K562 (cell line): Measurements from ENCODE around the gene REX1BD. TPM values are rescaled to one million over a fixed set of nuclear protein-coding genes. Genes with fewer than 3 reads are reported as not detected.

ENCODE experiments used
- ATAC-seq: fragments of 200-7000 bp; cut with Tn5 transposase; 3 replicates; pipeline ENCODE4 v1.9.1; 2020; ENCODE audit warnings: moderate library complexity
- BruUV-seq: library from RNA; stranded (reverse); fragments of 400-500 nt; replicated peaks from 2 replicates; lab custom pipeline; 2021; lab: Mats Ljungman, UMichigan
- CTCF ChIA-PET: fragments of 300-600 bp; formaldehyde crosslinking; extraction: SDS; loops from one replicate; lab custom pipeline; 2021; ENCODE audit warnings: low intra/inter-chr PET ratio; lab: Yijun Ruan, JAX
- POLR2A ChIA-PET: fragments of 300-600, 350-650 bp; sonication (Branson Sonifier 250); formaldehyde crosslinking; extraction: SDS; loops from one replicate; lab custom pipeline; 2021; ENCODE audit warnings: antibody characterized with exemption, inconsistent platforms; lab: Yijun Ruan, JAX
- DNase-seq, 4 experiments: peaks; one replicate each; pipeline versions ENCODE4 v3.0.0 to v3.0.0-alpha.2; 2011 to 2018; ENCODE audit warnings: low spot score in 3 of 4, mixed read lengths in 3 of 4; ENCODE audit errors: extremely low read depth in 1 of 4
- FAIRE-seq: peaks from 2 replicates; lab custom pipeline; 2011; peaks lifted over from hg19 to GRCh38; lab: Jason Lieb, UNC
- H2AFZ ChIP-seq: 2 replicates; pipeline ENCODE4 v1.6.0; 2011; ENCODE audit warnings: low read depth, low read length, control low read depth, inconsistent platforms
- H3K27ac ChIP-seq: fragments of 200-600 bp; 3 replicates; pipeline ENCODE4 v1.8.0; 2011; ENCODE audit warnings: low read depth, mild to moderate bottlenecking, control low read depth, inconsistent platforms, low read length, moderate library complexity, mixed read lengths; ENCODE audit errors: extremely low read depth
- H3K27me3 ChIP-seq, 2 experiments: fragments of 300-600 bp in 1 of 2; 2 replicates in 1 of 2; 3 replicates in 1 of 2; pipeline versions ENCODE4 v1.6.0 to v1.8.0; 2011; ENCODE audit warnings: inconsistent platforms in 2 of 2, low read length in 2 of 2, mild to moderate bottlenecking in 1 of 2, mixed read lengths in 1 of 2, moderate library complexity in 1 of 2; ENCODE audit not compliant: control insufficient read depth in 2 of 2, insufficient read depth in 2 of 2
- H3K36me3 ChIP-seq: fragments of 300-600 bp; 3 replicates; pipeline ENCODE4 v1.8.0; 2011; ENCODE audit warnings: mild to moderate bottlenecking, low read length, inconsistent platforms; ENCODE audit not compliant: control insufficient read depth, insufficient read depth
- H3K4me1 ChIP-seq, 2 experiments: fragments of 200-600 bp in 1 of 2; replicated peaks in 1 of 2; 2 replicates in 1 of 2; 3 replicates in 1 of 2; pipeline versions ENCODE4 v1.5.1 to v1.8.0; 2011; ENCODE audit warnings: inconsistent platforms in 2 of 2, low read length in 2 of 2, mild to moderate bottlenecking in 1 of 2, mixed read lengths in 1 of 2, moderate library complexity in 1 of 2; ENCODE audit not compliant: control insufficient read depth in 2 of 2, insufficient read depth in 2 of 2
- H3K4me2 ChIP-seq: 2 replicates; pipeline ENCODE4 v1.6.1; 2011; ENCODE audit warnings: low read length, control low read depth, inconsistent platforms, mixed read lengths; ENCODE audit not compliant: insufficient read depth
- H3K4me3 ChIP-seq: fragments of 200-600 bp; sonication (generic), shearing (Covaris generic); 2 replicates; pipeline ENCODE4 v1.5.1; 2016; ENCODE audit warnings: control low read depth, inconsistent platforms
- H3K79me2 ChIP-seq: fragments of 200-600 bp; 3 replicates; pipeline ENCODE4 v1.8.0; 2011; ENCODE audit warnings: low read length, inconsistent platforms; ENCODE audit not compliant: control insufficient read depth, insufficient read depth
- H3K9ac ChIP-seq, 2 experiments: 2 replicates each; pipeline versions ENCODE4 v1.6.0 to v1.6.1; 2011; ENCODE audit warnings: low read depth in 2 of 2, low read length in 2 of 2, control low read depth in 1 of 2, inconsistent platforms in 1 of 2, mild to moderate bottlenecking in 1 of 2, mixed read lengths in 1 of 2; ENCODE audit not compliant: insufficient read depth in 1 of 2
- H3K9me1 ChIP-seq: one replicate; pipeline ENCODE4 v1.6.0; 2011; ENCODE audit warnings: inconsistent platforms, mild to moderate bottlenecking, low read length, moderate library complexity; ENCODE audit not compliant: control insufficient read depth, insufficient read depth
- H3K9me3 ChIP-seq: replicated peaks from 2 replicates; pipeline ENCODE4 v1.5.1; 2011; ENCODE audit warnings: low read depth, low read length, inconsistent platforms; ENCODE audit not compliant: control insufficient read depth, insufficient read depth
- H4K20me1 ChIP-seq: replicated peaks from 2 replicates; pipeline ENCODE4 v1.6.1; 2011; ENCODE audit warnings: low read length, inconsistent platforms, mixed read lengths; ENCODE audit not compliant: control insufficient read depth, insufficient read depth
- ARHGAP35 ChIP-seq: fragments of 450-650 bp; IDR thresholded peaks from 2 replicates; pipeline ENCODE4 v1.6.1; 2018; ENCODE audit not compliant: partially characterized antibody
- CBFA2T3 ChIP-seq: fragments of 450-650 bp; IDR thresholded peaks from 2 replicates; pipeline ENCODE4 v1.6.1; 2017
- PKNOX1 ChIP-seq: fragments of 450-650 bp; IDR thresholded peaks from 2 replicates; pipeline ENCODE4 v1.6.1; 2016
- POLR2A ChIP-seq: fragments of 450-650 bp; conservative IDR thresholded peaks from 2 replicates; pipeline ENCODE4 v1.6.1; 2016
- REST ChIP-seq, 2 experiments: fragments of 450-650 bp; formaldehyde crosslinking in 1 of 2; IDR thresholded peaks; 2 replicates each; pipeline versions ENCODE4 v1.4.0 to v1.6.1; 2014 to 2020; ENCODE audit warnings: mild to moderate bottlenecking in 2 of 2, borderline replicate concordance in 1 of 2, low read depth in 1 of 2
- SMARCE1 ChIP-seq: fragments of 450-650 bp; IDR thresholded peaks from 2 replicates; pipeline ENCODE4 v1.7.1; 2016; ENCODE audit warnings: mild to moderate bottlenecking
- ZBTB7A ChIP-seq: IDR thresholded peaks from 2 replicates; pipeline ENCODE4 v1.6.1; 2011; ENCODE audit warnings: low read depth, mild to moderate bottlenecking, low read length, moderate library complexity, borderline replicate concordance; ENCODE audit not compliant: control insufficient read depth
- ZC3H8 ChIP-seq: fragments of 450-650 bp; IDR thresholded peaks from 2 replicates; pipeline ENCODE4 v1.6.1; 2017
- WGBS: fragments of 100-300 bp; shearing (Covaris generic); methylation state at CpG from one replicate; pipeline ENCODE4 v1.1.6; 2016; ENCODE audit warnings: low coverage, mixed read lengths; ENCODE audit not compliant: insufficient coverage; ENCODE audit errors: missing lambda C conversion rate; 5-methylcytosine and 5-hydroxymethylcytosine counted together
- in situ Hi-C: fragments of 300-500 bp; cut with MboI; formaldehyde crosslinking; loops from 4 replicates; pipeline ENCODE4 v1.15.0; 2018; ENCODE audit warnings: inconsistent platforms, mixed read lengths
- intact Hi-C: fragments of 100-400 bp; cut with micrococcal nuclease; formaldehyde crosslinking; loops from 2 replicates; pipeline ENCODE4 v1.14.2; 2022
- polyA plus RNA-seq, 8 experiments: library from polyadenylated mRNA; depleted of rRNA in 4 of 8; stranded (reverse) in 5 of 8; unstranded in 3 of 8; fragments of >200 nt; fragmentation: Nextera tagmentation in 2 of 8; fragmentation: Illumina TruSeq in 1 of 8; extraction: Ambion mirVana in 2 of 8; extraction: Trizol in 1 of 8; gene quantifications; 2 replicates each; pipeline versions ENCODE4 v1.2.1 to v1.2.3, GENCODE V29; 2011 to 2014; ENCODE audit warnings: inconsistent platforms in 1 of 8, missing spikeins in 1 of 8
- total RNA-seq, 7 experiments: library from RNA; depleted of rRNA in 6 of 7; stranded (reverse); fragments of >200 nt in 6 of 7; fragmentation: Illumina TruSeq in 2 of 7; extraction: Trizol in 2 of 7; gene quantifications; 2 replicates each; pipeline versions ENCODE4 v1.2.1 to v1.2.3, GENCODE V29; 2011 to 2021; ENCODE audit warnings: low replicate concordance in 1 of 7
- TF ChIP-seq, protein P1 (sequence below): sonication (generic); formaldehyde crosslinking; IDR thresholded peaks from 2 replicates; pipeline ENCODE4 v1.9.0; 2022; ENCODE audit warnings: mild to moderate bottlenecking, missing genetic modification reagents
- TF ChIP-seq, protein P2 (sequence below): fragments of 450-650 bp; formaldehyde crosslinking; IDR thresholded peaks from 2 replicates; pipeline ENCODE4 v1.4.0; 2020; ENCODE audit warnings: mild to moderate bottlenecking, mixed read lengths

Gene REX1BD
- total and polyA plus RNA-seq, 9 of the 15 experiments (the other 6 are each of a cell fraction or from before 2014, with no cell fraction given): 1.9 to 136 (median 13.8) TPM

GRCh38 chr19:18594824-18595373 lies 6.3 kb downstream of the REX1BD start:
- Histone ChIP-seq H3K9ac (peak overlapping the region; percentile 30 to 91; a peak in 3 of 4 replicates), H3K79me2 (peaks cover 5% of the 10 kb centered on the region; the same call in 1 of the 3 replicates), H3K4me3 (peak overlapping the region; percentile 38), H3K9me1 (no peaks in the 10 kb centered on the region), H3K9me3 (no peaks in the 10 kb centered on the region), H3K36me3 (peaks cover 5% of the 10 kb centered on the region; the same call in 2 of the 3 replicates), H3K4me2 (peak overlapping the region; percentile 72), H3K27ac (no peak overlapping the region), H4K20me1 (peaks cover 6% of the 10 kb centered on the region; the same call in 1 of the 2 replicates), H2AFZ (peak overlapping the region; percentile 54), H3K4me1 (peaks cover 25 to 81% of the 10 kb centered on the region in 2 experiments), H3K27me3 (no peaks in the 10 kb centered on the region)
- in situ Hi-C loops: no loop called here
- POLR2A ChIA-PET: interaction anchor here (0.5 to 1.0 kb wide), 4 partner anchors 10 to 1929 kb away, joined by 3 to 4 read pairs (median 4); no protein-coding TSS in a partner anchor
- no peak for ATAC-seq
- BruUV-seq: no TSS peak
- intact Hi-C loops: loop anchor here (5.0 to 10.0 kb wide), 4 partner anchors 42 to 250 kb away; partner anchors contain the start of gene KLHL26
- no peak for FAIRE-seq
- 54% methylated on average over 3 of the region's 26 CpGs for WGBS
- no peak for DNase-seq
- CTCF ChIA-PET: interaction anchor here (0.6 to 1.1 kb wide), 3 partner anchors 81 to 324 kb away, joined by 3 to 4 read pairs (median 3); no protein-coding TSS in a partner anchor
- TF ChIP-seq POLR2A (0 out of 2 replicates have a peak, but pooled peaks have one; percentile 29), ZBTB7A (peak; percentile 23; the same call in 1 of the 2 replicates), PKNOX1 (peak; percentile 23; the same call in 1 of the 2 replicates), CBFA2T3 (0 out of 2 replicates have a peak, but pooled peaks have one; percentile 1), ARHGAP35 (peak; percentile 35), REST (IDR thresholded peaks at IDR 0.05; ENCODE audit: borderline replicate concordance) (no peak), REST (CRISPR knock-in tag; IDR thresholded peaks at IDR 0.05; ENCODE audit: low read depth) (no peak), ZC3H8 (no peak), SMARCE1 (peak; percentile 3; the same call in 1 of the 2 replicates)
- TF ChIP-seq, protein P1, sequence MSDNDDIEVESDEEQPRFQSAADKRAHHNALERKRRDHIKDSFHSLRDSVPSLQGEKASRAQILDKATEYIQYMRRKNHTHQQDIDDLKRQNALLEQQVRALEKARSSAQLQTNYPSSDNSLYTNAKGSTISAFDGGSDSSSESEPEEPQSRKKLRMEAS (CRISPR knock-in tag): no peak
- TF ChIP-seq, protein P2, sequence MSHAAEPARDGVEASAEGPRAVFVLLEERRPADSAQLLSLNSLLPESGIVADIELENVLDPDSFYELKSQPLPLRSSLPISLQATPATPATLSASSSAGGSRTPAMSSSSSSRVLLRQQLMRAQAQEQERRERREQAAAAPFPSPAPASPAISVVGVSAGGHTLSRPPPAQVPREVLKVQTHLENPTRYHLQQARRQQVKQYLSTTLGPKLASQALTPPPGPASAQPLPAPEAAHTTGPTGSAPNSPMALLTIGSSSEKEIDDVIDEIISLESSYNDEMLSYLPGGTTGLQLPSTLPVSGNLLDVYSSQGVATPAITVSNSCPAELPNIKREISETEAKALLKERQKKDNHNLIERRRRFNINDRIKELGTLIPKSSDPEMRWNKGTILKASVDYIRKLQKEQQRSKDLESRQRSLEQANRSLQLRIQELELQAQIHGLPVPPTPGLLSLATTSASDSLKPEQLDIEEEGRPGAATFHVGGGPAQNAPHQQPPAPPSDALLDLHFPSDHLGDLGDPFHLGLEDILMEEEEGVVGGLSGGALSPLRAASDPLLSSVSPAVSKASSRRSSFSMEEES (CRISPR knock-in tag): no peak
